OCI-LY7 (cell line): ENCODE results near the gene MKNK1. TPM values are rescaled to one million over a fixed set of nuclear protein-coding genes. Genes with fewer than 3 reads are reported as not detected.

ENCODE experiments used
- BruUV-seq: library from RNA; stranded (reverse); fragments of 400-500 nt; replicated peaks from 2 replicates; lab custom pipeline; 2021; lab: Mats Ljungman, UMichigan
- CTCF ChIA-PET: fragments of 300-600 bp; sonication (Branson Sonifier 250); formaldehyde crosslinking; loops from one replicate; lab custom pipeline; 2022; ENCODE audit warnings: antibody characterized with exemption; ENCODE audit not compliant: unreplicated experiment; lab: Charles Lee
- POLR2A ChIA-PET: fragments of 300-600 bp; sonication (Branson Sonifier 250); formaldehyde crosslinking; loops from one replicate; lab custom pipeline; 2022; ENCODE audit warnings: antibody characterized with exemption; lab: Charles Lee
- DNase-seq: peaks from one replicate; pipeline ENCODE4 v3.0.0-alpha.2; 2015; ENCODE audit warnings: low spot score
- H2AFZ ChIP-seq: fragments of 200-600 bp; sonication (generic), shearing (Covaris generic); 2 replicates; pipeline ENCODE4 v1.6.1; 2014; ENCODE audit warnings: mild to moderate bottlenecking, antibody characterized with exemption, low read length, moderate library complexity
- H3K27ac ChIP-seq: fragments of 200-600 bp; sonication (generic); 2 replicates; pipeline ENCODE4 v1.5.1; 2014; ENCODE audit warnings: mixed run types, low read depth, mild to moderate bottlenecking, moderate library complexity, low read length, inconsistent platforms; ENCODE audit not compliant: poor library complexity, severe bottlenecking
- H3K36me3 ChIP-seq: fragments of 200-600 bp; sonication (generic); 2 replicates; pipeline ENCODE4 v1.6.1; 2014; ENCODE audit warnings: mild to moderate bottlenecking, antibody characterized with exemption, low read length, moderate library complexity, mixed read lengths; ENCODE audit not compliant: insufficient read depth
- H3K4me1 ChIP-seq: fragments of 200-600 bp; sonication (generic); 2 replicates; pipeline ENCODE4 v1.5.1; 2014; ENCODE audit warnings: mild to moderate bottlenecking, low read length; ENCODE audit not compliant: insufficient read depth, poor library complexity, severe bottlenecking
- H3K4me2 ChIP-seq: fragments of 200-600 bp; sonication (generic); 2 replicates; pipeline ENCODE4 v1.6.1; 2014; ENCODE audit warnings: mild to moderate bottlenecking, low read length
- H3K4me3 ChIP-seq: fragments of 200-600 bp; sonication (generic); 2 replicates; pipeline ENCODE4 v1.5.1; 2014; ENCODE audit warnings: mild to moderate bottlenecking, low read depth, low read length; ENCODE audit not compliant: poor library complexity, severe bottlenecking
- H3K79me2 ChIP-seq: fragments of 200-600 bp; sonication (generic); 2 replicates; pipeline ENCODE4 v1.6.1; 2016; ENCODE audit warnings: low read depth, mild to moderate bottlenecking, low read length, moderate library complexity, mixed read lengths; ENCODE audit not compliant: insufficient read depth
- H3K9me2 ChIP-seq: fragments of 200-600 bp; sonication (generic); 2 replicates; pipeline ENCODE4 v1.6.1; 2016; ENCODE audit warnings: mild to moderate bottlenecking, low read length, mixed read lengths; ENCODE audit not compliant: insufficient read depth
- H3K9me3 ChIP-seq: fragments of 200-600 bp; sonication (generic); 2 replicates; pipeline ENCODE4 v1.6.1; 2014; ENCODE audit warnings: mild to moderate bottlenecking, mixed run types, low read length, mixed read lengths
- H4K20me1 ChIP-seq: fragments of 200-600 bp; sonication (generic); 2 replicates; pipeline ENCODE4 v1.6.1; 2014; ENCODE audit warnings: mild to moderate bottlenecking, antibody characterized with exemption, low read length, moderate library complexity, mixed read lengths; ENCODE audit not compliant: insufficient read depth
- CTCF ChIP-seq: fragments of 200-600 bp; sonication (generic); conservative IDR thresholded peaks from 2 replicates; pipeline ENCODE4 v1.5.1; 2014; ENCODE audit warnings: mild to moderate bottlenecking, antibody characterized with exemption, low read length, moderate library complexity, mixed read lengths
- EZH2phosphoT487 ChIP-seq: fragments of 200-600 bp; sonication (generic); IDR thresholded peaks from 2 replicates; pipeline ENCODE4 v1.6.1; 2018; ENCODE audit warnings: low read depth, borderline replicate concordance, mild to moderate bottlenecking, mixed run types, antibody characterized with exemption, low read length, moderate library complexity, mixed read lengths
- intact Hi-C: fragments of 100-400 bp; cut with micrococcal nuclease; formaldehyde crosslinking; loops from one replicate; pipeline ENCODE4 v1.10.0; 2022; ENCODE audit not compliant: unreplicated experiment
- total RNA-seq, 2 experiments: library from RNA; depleted of rRNA in 1 of 2; stranded (reverse); fragments of >200 nt in 1 of 2; shearing (Covaris generic) in 1 of 2; gene quantifications; 2 replicates each; pipeline ENCODE4 v1.2.3, GENCODE V29; 2014 to 2022

Gene MKNK1
- total RNA-seq, 2 experiments from 2014 or later = 11.5 to 24.0 TPM

GRCh38 chr1:46522184-46522968 is 81.7 kb downstream of the MKNK1 start:
- Histone ChIP-seq H4K20me1 (no peaks in the 10 kb centered on the region; the same call in 1 of the 2 replicates), H3K27ac (no peak overlapping the region), H2AFZ (no peak overlapping the region), H3K9me3 (no peaks in the 10 kb centered on the region), H3K4me1 (no peaks in the 10 kb centered on the region), H3K9me2 (no peaks in the 10 kb centered on the region), H3K79me2 (no peaks in the 10 kb centered on the region), H3K36me3 (no peaks in the 10 kb centered on the region), H3K4me3 (no peak overlapping the region), H3K4me2 (no peak overlapping the region)
- CTCF ChIA-PET = interaction anchor here (0.9 kb wide), 1 partner anchor 43 kb away, joined by 3 read pairs; no protein-coding TSS in a partner anchor
- no peak for TF ChIP-seq CTCF
- TF ChIP-seq EZH2phosphoT487 = no peak
- BruUV-seq = no TSS peak
- DNase-seq = no peak
- intact Hi-C loops = no loop called here
- POLR2A ChIA-PET = no interaction called here

GRCh38 chr1:46521414-46521813 is 82.7 kb downstream of the MKNK1 start:
- POLR2A ChIA-PET = interaction anchor here (0.7 to 1.1 kb wide), 3 partner anchors 15 to 1974 kb away, joined by 3 read pairs; no protein-coding TSS in a partner anchor

More at GRCh38 chr1:46521414-46521813, 82.7 kb downstream of the MKNK1 start:
- CTCF ChIA-PET = no interaction called here
- no peak overlapping the region for H3K27ac ChIP-seq
- H3K9me2 ChIP-seq = no peaks in the 10 kb centered on the region
- DNase-seq = no peak
- no peak overlapping the region for H3K4me2 ChIP-seq
- BruUV-seq = no TSS peak
- H3K4me1 ChIP-seq = no peaks in the 10 kb centered on the region
- H3K4me3 ChIP-seq = no peak overlapping the region
- H4K20me1 ChIP-seq = no peaks in the 10 kb centered on the region; the same call in 1 of the 2 replicates
- H3K79me2 ChIP-seq = no peaks in the 10 kb centered on the region
- intact Hi-C loops = no loop called here
- TF ChIP-seq CTCF (no peak), EZH2phosphoT487 (no peak)
- H3K36me3 ChIP-seq = no peaks in the 10 kb centered on the region
- H3K9me3 ChIP-seq = no peaks in the 10 kb centered on the region
- H2AFZ ChIP-seq = no peak overlapping the region
